H9 (cell line): Measurements from ENCODE around the gene CAMTA1. TPM values are rescaled to one million over a fixed set of nuclear protein-coding genes. Genes with fewer than 3 reads are reported as not detected.

Experiments used
- DNase-seq: peaks from one replicate; pipeline ENCODE4 v3.0.0-alpha.2; 2017
- H2AFZ ChIP-seq: one replicate; pipeline ENCODE4 v1.6.1; 2013; ENCODE audit warnings: mild to moderate bottlenecking, low read length, control low read depth, moderate library complexity
- H2AK5ac ChIP-seq: 2 replicates; pipeline ENCODE4 v1.6.1; 2013; ENCODE audit warnings: low read length, control low read depth, mixed read lengths; ENCODE audit not compliant: insufficient read length
- H2BK120ac ChIP-seq: one replicate; pipeline ENCODE4 v1.6.1; 2013; ENCODE audit warnings: low read depth, mild to moderate bottlenecking, low read length, control low read depth, inconsistent platforms; ENCODE audit not compliant: poor library complexity, severe bottlenecking
- H2BK12ac ChIP-seq: 2 replicates; pipeline ENCODE4 v1.6.1; 2013; ENCODE audit warnings: low read length, control low read depth, mixed read lengths, low read depth; ENCODE audit not compliant: insufficient read length
- H2BK15ac ChIP-seq: 2 replicates; pipeline ENCODE4 v1.6.1; 2013; ENCODE audit warnings: low read depth, low read length, control low read depth
- H2BK20ac ChIP-seq: one replicate; pipeline ENCODE4 v1.6.1; 2013; ENCODE audit warnings: low read depth, mild to moderate bottlenecking, low read length, control low read depth, inconsistent platforms; ENCODE audit not compliant: poor library complexity, severe bottlenecking
- H2BK5ac ChIP-seq: 2 replicates; pipeline ENCODE4 v1.6.1; 2013; ENCODE audit warnings: low read length, control low read depth, mixed read lengths; ENCODE audit not compliant: insufficient read length
- H3K14ac ChIP-seq: 2 replicates; pipeline ENCODE4 v1.6.1; 2013; ENCODE audit warnings: low read length, control low read depth; ENCODE audit not compliant: insufficient read depth
- H3K18ac ChIP-seq: 2 replicates; pipeline ENCODE4 v1.6.1; 2013; ENCODE audit warnings: low read depth, mild to moderate bottlenecking, mixed read lengths, low read length, control low read depth; ENCODE audit not compliant: insufficient read length
- H3K23ac ChIP-seq: 2 replicates; pipeline ENCODE4 v1.6.1; 2013; ENCODE audit warnings: low read length, control low read depth, mixed read lengths, low read depth; ENCODE audit not compliant: insufficient read length
- H3K23me2 ChIP-seq: 2 replicates; pipeline ENCODE4 v1.6.1; 2013; ENCODE audit warnings: low read depth, mild to moderate bottlenecking, mixed read lengths, low read length, control low read depth; ENCODE audit not compliant: insufficient read length, poor library complexity, severe bottlenecking
- H3K27ac ChIP-seq: 2 replicates; pipeline ENCODE4 v1.5.1; 2013; ENCODE audit warnings: low read length, control low read depth, mixed read lengths, low read depth; ENCODE audit not compliant: insufficient read length
- H3K27me3 ChIP-seq: 2 replicates; pipeline ENCODE4 v1.6.1; 2013; ENCODE audit warnings: low read length, control low read depth, inconsistent platforms; ENCODE audit not compliant: insufficient read depth
- H3K4ac ChIP-seq: 2 replicates; pipeline ENCODE4 v1.6.1; 2013; ENCODE audit warnings: low read depth, mild to moderate bottlenecking, control low read depth, inconsistent platforms, low read length, moderate library complexity
- H3K4me1 ChIP-seq: 2 replicates; pipeline ENCODE4 v1.6.1; 2013; ENCODE audit warnings: low read length, control low read depth, inconsistent platforms; ENCODE audit not compliant: insufficient read depth
- H3K4me2 ChIP-seq: 2 replicates; pipeline ENCODE4 v1.6.1; 2013; ENCODE audit warnings: low read length, control low read depth, mixed read lengths; ENCODE audit not compliant: insufficient read length, insufficient read depth
- H3K56ac ChIP-seq: 2 replicates; pipeline ENCODE4 v1.6.1; 2013; ENCODE audit warnings: low read depth, mild to moderate bottlenecking, mixed read lengths, low read length, control low read depth; ENCODE audit not compliant: insufficient read length
- H3K79me1 ChIP-seq: 2 replicates; pipeline ENCODE4 v1.6.1; 2013; ENCODE audit warnings: low read depth, mild to moderate bottlenecking, moderate library complexity, low read length, control low read depth, inconsistent platforms; ENCODE audit not compliant: insufficient read depth, poor library complexity, severe bottlenecking
- H3K79me2 ChIP-seq: 2 replicates; pipeline ENCODE4 v1.6.1; 2013; ENCODE audit warnings: low read length, control low read depth, inconsistent platforms; ENCODE audit not compliant: insufficient read depth
- H3K9ac ChIP-seq: 2 replicates; pipeline ENCODE4 v1.6.1; 2013; ENCODE audit warnings: low read length, control low read depth, mixed read lengths; ENCODE audit not compliant: insufficient read length; ENCODE audit errors: extremely low read depth
- H3K9me3 ChIP-seq: one replicate; pipeline ENCODE4 v1.6.1; 2013; ENCODE audit warnings: low read depth, low read length, inconsistent platforms; ENCODE audit not compliant: control insufficient read depth
- H3T11ph ChIP-seq: one replicate; pipeline ENCODE4 v1.6.1; 2013; ENCODE audit warnings: mild to moderate bottlenecking, low read length, control low read depth, inconsistent platforms
- H4K20me1 ChIP-seq: one replicate; pipeline ENCODE4 v1.6.1; 2013; ENCODE audit not compliant: control insufficient read depth, insufficient read length, insufficient read depth
- H4K5ac ChIP-seq: 2 replicates; pipeline ENCODE4 v1.6.1; 2013; ENCODE audit warnings: low read depth, mild to moderate bottlenecking, mixed read lengths, low read length, control low read depth; ENCODE audit not compliant: insufficient read length
- H4K8ac ChIP-seq: replicated peaks from 2 replicates; pipeline ENCODE4 v1.6.1; 2013; ENCODE audit warnings: low read length, control low read depth, mixed read lengths, low read depth; ENCODE audit not compliant: insufficient read length
- H4K91ac ChIP-seq: 2 replicates; pipeline ENCODE4 v1.6.1; 2013; ENCODE audit warnings: low read depth, mild to moderate bottlenecking, moderate library complexity, mixed read lengths, low read length, control low read depth; ENCODE audit not compliant: insufficient read length
- H3K27ac Mint-ChIP-seq, 3 experiments: 2 replicates in 2 of 3; 3 replicates in 1 of 3; pipeline ENCODE4 v1.8.0; 2020 to 2021; ENCODE audit warnings: mixed read lengths in 3 of 3, mild to moderate bottlenecking in 1 of 3, moderate library complexity in 1 of 3
- H3K27me3 Mint-ChIP-seq: 2 replicates; pipeline ENCODE4 v1.8.0; 2021; ENCODE audit warnings: low read depth, mild to moderate bottlenecking, moderate library complexity, mixed read lengths
- H3K36me3 Mint-ChIP-seq, 3 experiments: 2 replicates in 2 of 3; 3 replicates in 1 of 3; pipeline ENCODE4 v1.8.0; 2020 to 2021; ENCODE audit warnings: low read depth in 3 of 3, mixed read lengths in 3 of 3; ENCODE audit not compliant: insufficient read depth in 1 of 3
- H3K4me1 Mint-ChIP-seq, 2 experiments: 2 replicates each; pipeline ENCODE4 v1.8.0; 2020; ENCODE audit warnings: mixed read lengths in 2 of 2
- H3K4me3 Mint-ChIP-seq, 2 experiments: 2 replicates in 1 of 2; 3 replicates in 1 of 2; pipeline ENCODE4 v1.8.0; 2020 to 2021; ENCODE audit warnings: mild to moderate bottlenecking in 2 of 2, mixed read lengths in 2 of 2, moderate library complexity in 1 of 2
- H3K9me3 Mint-ChIP-seq, 2 experiments: 2 replicates in 1 of 2; 3 replicates in 1 of 2; pipeline ENCODE4 v1.8.0; 2020; ENCODE audit warnings: mild to moderate bottlenecking in 2 of 2, mixed read lengths in 2 of 2, moderate library complexity in 1 of 2
- WGBS: extraction: QIAGEN DNeasy Blood & Tissue Kit; methylation state at CpG from one replicate; pipeline ENCODE4 v1.1.7; 2013; ENCODE audit warnings: missing lambda C conversion rate, low lambda C conversion rate, mixed read lengths; ENCODE audit not compliant: insufficient read length; ENCODE audit errors: extremely low coverage; 5-methylcytosine and 5-hydroxymethylcytosine counted together
- total RNA-seq: library from RNA; stranded (reverse); gene quantifications from 2 replicates; pipeline ENCODE4 v1.2.1, GENCODE V29; 2021
- TF ChIP-seq, protein P1 (sequence below): fragments of 200-600 bp; sonication (generic); conservative IDR thresholded peaks from 3 replicates; pipeline ENCODE4 v1.8.0; 2021; ENCODE audit warnings: antibody characterized with exemption, mild to moderate bottlenecking

Gene CAMTA1
- total RNA-seq, 1 experiment from 2014 or later = 115 TPM

DNA sequence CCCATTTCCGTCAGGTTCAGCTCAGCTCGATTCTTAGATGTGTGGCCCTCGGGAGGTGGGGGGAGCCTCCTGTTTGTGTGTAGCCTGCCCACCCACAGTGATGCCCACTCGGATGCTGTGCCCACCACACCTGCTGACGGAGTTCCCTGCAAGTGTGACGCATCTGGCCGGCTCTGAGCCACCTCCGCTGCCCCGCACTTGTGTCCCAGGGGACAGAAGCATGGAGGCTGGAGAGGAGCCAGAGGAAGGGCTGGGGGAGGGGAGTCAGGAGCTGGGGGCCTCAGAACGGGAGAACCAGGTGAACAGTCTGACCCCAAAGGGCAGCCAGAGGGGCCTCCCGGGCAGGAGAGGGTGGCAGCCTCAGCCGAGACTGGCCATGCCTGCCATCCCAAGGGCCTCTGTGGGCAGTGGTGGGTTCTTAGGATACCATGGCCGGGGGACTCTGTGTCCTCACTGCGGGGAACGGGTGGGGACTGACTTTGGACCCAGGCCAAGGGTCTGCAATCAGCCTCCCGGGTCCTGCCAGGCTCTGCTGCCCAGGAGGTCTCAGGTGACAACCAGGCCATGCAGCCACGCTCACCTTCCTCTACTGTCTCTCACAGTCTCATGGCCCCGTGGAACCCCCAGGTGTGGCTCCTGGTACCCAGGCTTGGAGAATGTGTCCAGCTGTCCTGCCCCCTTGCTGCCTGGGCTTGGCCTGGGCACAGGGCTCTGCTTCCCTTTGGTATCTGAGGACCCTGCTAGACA lies 718.6 kb downstream of the CAMTA1 start:
- H3K9me3 Mint-ChIP-seq = no peaks in the 10 kb centered on the region
- H4K5ac ChIP-seq = no peak overlapping the region
- H3K4me3 Mint-ChIP-seq = no peak overlapping the region
- H2BK20ac ChIP-seq = no peak overlapping the region
- H4K91ac ChIP-seq = no peak overlapping the region
- no peak overlapping the region for H2BK5ac ChIP-seq
- WGBS = no CpG with 5 or more reads among the region's 18 CpGs
- no peak overlapping the region for H3T11ph ChIP-seq
- H2BK120ac ChIP-seq = no peak overlapping the region
- no peaks in the 10 kb centered on the region for H3K27me3 ChIP-seq
- no peak overlapping the region for H3K18ac ChIP-seq
- H2BK12ac ChIP-seq = no peak overlapping the region
- no peaks in the 10 kb centered on the region for H3K79me1 ChIP-seq
- H3K27me3 Mint-ChIP-seq = no peaks in the 10 kb centered on the region
- no peak for DNase-seq
- peaks cover 8 to 10% of the 10 kb centered on the region in 2 experiments for H3K4me1 Mint-ChIP-seq
- no peaks in the 10 kb centered on the region for H3K9me3 ChIP-seq
- no peaks in the 10 kb centered on the region for H3K36me3 Mint-ChIP-seq
- no peak overlapping the region; the same call in 1 of the 2 replicates for H3K14ac ChIP-seq
- no peak overlapping the region for H3K27ac Mint-ChIP-seq
- no peaks in the 10 kb centered on the region for H3K23me2 ChIP-seq
- no peak overlapping the region for H3K27ac ChIP-seq
- H3K79me2 ChIP-seq = no peaks in the 10 kb centered on the region
- no peak overlapping the region for H3K9ac ChIP-seq
- no peak overlapping the region for H2AK5ac ChIP-seq
- H4K20me1 ChIP-seq = no peaks in the 10 kb centered on the region
- H3K4ac ChIP-seq = no peak overlapping the region
- no peak overlapping the region for H3K23ac ChIP-seq
- no peak overlapping the region for H3K4me2 ChIP-seq
- H2BK15ac ChIP-seq = no peak overlapping the region
- TF ChIP-seq, protein P1, sequence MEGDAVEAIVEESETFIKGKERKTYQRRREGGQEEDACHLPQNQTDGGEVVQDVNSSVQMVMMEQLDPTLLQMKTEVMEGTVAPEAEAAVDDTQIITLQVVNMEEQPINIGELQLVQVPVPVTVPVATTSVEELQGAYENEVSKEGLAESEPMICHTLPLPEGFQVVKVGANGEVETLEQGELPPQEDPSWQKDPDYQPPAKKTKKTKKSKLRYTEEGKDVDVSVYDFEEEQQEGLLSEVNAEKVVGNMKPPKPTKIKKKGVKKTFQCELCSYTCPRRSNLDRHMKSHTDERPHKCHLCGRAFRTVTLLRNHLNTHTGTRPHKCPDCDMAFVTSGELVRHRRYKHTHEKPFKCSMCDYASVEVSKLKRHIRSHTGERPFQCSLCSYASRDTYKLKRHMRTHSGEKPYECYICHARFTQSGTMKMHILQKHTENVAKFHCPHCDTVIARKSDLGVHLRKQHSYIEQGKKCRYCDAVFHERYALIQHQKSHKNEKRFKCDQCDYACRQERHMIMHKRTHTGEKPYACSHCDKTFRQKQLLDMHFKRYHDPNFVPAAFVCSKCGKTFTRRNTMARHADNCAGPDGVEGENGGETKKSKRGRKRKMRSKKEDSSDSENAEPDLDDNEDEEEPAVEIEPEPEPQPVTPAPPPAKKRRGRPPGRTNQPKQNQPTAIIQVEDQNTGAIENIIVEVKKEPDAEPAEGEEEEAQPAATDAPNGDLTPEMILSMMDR = no peak
- H4K8ac ChIP-seq = no peak overlapping the region
- H3K56ac ChIP-seq = no peak overlapping the region
- no peak overlapping the region for H2AFZ ChIP-seq
- H3K4me1 ChIP-seq = no peaks in the 10 kb centered on the region; the same call in 1 of the 2 replicates
